HG03460 (cell line): ENCODE measurements around the gene CYP4X1.
"Not testable (repeated sequence)": the region's sequence is repeated elsewhere in the genome, so short reads cannot be mapped to it uniquely, and the experiment has no call there.

ENCODE experiments used
- ATAC-seq: cut with Tn5 transposase; IDR thresholded peaks from one replicate; pipeline ENCODE4 v1.9.1; 2021; ENCODE audit not compliant: unreplicated experiment

The CYP4X1 gene

GRCh38 chr1:47069080-47069479 lies 45.6 kb downstream of the CYP4X1 start:
- ATAC-seq: not testable (repeated sequence)

- ATAC-seq: not testable (repeated sequence)
Observed at GRCh38 chr1:47069509-47069908, 46.0 kb downstream of the CYP4X1 start.

GRCh38 chr1:47089356-47089755 lies 65.9 kb downstream of the CYP4X1 start:
- ATAC-seq: not testable (repeated sequence)

GRCh38 chr1:47091476-47091875 lies 68.0 kb downstream of the CYP4X1 start:
- not testable (repeated sequence) for ATAC-seq
